Adrenal gland (tissue), 5 donors: Measurements from ENCODE around the gene FAM180A.

Experiments
- POLR2A ChIP-seq, 2 donors: fragments of 450-650 bp; IDR thresholded peaks; one replicate each; pipeline ENCODE4 v1.6.1; 2017; ENCODE audit warnings: antibody characterized with exemption in 2 of 2, mild to moderate bottlenecking in 2 of 2, moderate library complexity in 1 of 2
- TF ChIP-seq, protein P1 (sequence below), 6 experiments: fragments of 450-650 bp in 4 of 6; fragments of 200-600 bp in 2 of 6; sonication (generic) in 1 of 6; IDR thresholded peaks; 1 replicate in 5 of 6; 2 replicates in 1 of 6; pipeline versions ENCODE4 v1.5.1 to v1.8.0; 2016 to 2021; ENCODE audit warnings: antibody characterized with exemption in 6 of 6, mild to moderate bottlenecking in 2 of 6, moderate library complexity in 1 of 6
- donor health status: DM: no; HTN: no; CAD: no.

- TF ChIP-seq, protein P1, sequence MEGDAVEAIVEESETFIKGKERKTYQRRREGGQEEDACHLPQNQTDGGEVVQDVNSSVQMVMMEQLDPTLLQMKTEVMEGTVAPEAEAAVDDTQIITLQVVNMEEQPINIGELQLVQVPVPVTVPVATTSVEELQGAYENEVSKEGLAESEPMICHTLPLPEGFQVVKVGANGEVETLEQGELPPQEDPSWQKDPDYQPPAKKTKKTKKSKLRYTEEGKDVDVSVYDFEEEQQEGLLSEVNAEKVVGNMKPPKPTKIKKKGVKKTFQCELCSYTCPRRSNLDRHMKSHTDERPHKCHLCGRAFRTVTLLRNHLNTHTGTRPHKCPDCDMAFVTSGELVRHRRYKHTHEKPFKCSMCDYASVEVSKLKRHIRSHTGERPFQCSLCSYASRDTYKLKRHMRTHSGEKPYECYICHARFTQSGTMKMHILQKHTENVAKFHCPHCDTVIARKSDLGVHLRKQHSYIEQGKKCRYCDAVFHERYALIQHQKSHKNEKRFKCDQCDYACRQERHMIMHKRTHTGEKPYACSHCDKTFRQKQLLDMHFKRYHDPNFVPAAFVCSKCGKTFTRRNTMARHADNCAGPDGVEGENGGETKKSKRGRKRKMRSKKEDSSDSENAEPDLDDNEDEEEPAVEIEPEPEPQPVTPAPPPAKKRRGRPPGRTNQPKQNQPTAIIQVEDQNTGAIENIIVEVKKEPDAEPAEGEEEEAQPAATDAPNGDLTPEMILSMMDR (IDR thresholded peaks at IDR 0.05), result no peak
- no peak for TF ChIP-seq POLR2A (IDR thresholded peaks at IDR 0.05)
These were observed 33.8 kb upstream of the FAM180A start for GRCh38 chr7:135782377-135782776.
